ENCODE results near the gene LHX1. TPM values are rescaled to one million over a fixed set of nuclear protein-coding genes. Genes with fewer than 3 reads are reported as not detected.

LHX1 gene
- total and polyA plus RNA-seq, 4 donors = not detected

- H3K27ac ChIP-seq (ENCODE audit: low read depth in 1 of 2, low read length in 1 of 2) = no peak overlapping the region
- WGBS, 2 donors = 19 to 27% methylated on average over 18 of the region's 18 CpGs
- no peak for ATAC-seq (ENCODE audit: insufficient read depth, low FRiP score)
- TF ChIP-seq, protein P1, sequence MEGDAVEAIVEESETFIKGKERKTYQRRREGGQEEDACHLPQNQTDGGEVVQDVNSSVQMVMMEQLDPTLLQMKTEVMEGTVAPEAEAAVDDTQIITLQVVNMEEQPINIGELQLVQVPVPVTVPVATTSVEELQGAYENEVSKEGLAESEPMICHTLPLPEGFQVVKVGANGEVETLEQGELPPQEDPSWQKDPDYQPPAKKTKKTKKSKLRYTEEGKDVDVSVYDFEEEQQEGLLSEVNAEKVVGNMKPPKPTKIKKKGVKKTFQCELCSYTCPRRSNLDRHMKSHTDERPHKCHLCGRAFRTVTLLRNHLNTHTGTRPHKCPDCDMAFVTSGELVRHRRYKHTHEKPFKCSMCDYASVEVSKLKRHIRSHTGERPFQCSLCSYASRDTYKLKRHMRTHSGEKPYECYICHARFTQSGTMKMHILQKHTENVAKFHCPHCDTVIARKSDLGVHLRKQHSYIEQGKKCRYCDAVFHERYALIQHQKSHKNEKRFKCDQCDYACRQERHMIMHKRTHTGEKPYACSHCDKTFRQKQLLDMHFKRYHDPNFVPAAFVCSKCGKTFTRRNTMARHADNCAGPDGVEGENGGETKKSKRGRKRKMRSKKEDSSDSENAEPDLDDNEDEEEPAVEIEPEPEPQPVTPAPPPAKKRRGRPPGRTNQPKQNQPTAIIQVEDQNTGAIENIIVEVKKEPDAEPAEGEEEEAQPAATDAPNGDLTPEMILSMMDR (IDR thresholded peaks at IDR 0.05; ENCODE audit: control extremely low read depth, extremely low read depth) = no peak
- H3K4me1 ChIP-seq (ENCODE audit: control insufficient read depth in 5 of 5, insufficient read depth in 5 of 5, low read length in 5 of 5) = peaks cover 0 to 11% (median 0%) of the 10 kb centered on the region in 5 donors
- no peak for DNase-seq
- H3K9ac ChIP-seq (ENCODE audit: insufficient read depth in 1 of 2, low read length in 2 of 2) = no peak overlapping the region
- no peak overlapping the region for H3K4me3 ChIP-seq
- peaks cover 0 to 2% (median 0%) of the 10 kb centered on the region in 4 donors for H3K9me3 ChIP-seq (ENCODE audit: control insufficient read depth in 4 of 4, insufficient read depth in 3 of 4, low read length in 3 of 4)
- H3K36me3 ChIP-seq (ENCODE audit: control insufficient read depth in 4 of 4, insufficient read depth in 4 of 4, low read length in 4 of 4) = no peaks in the 10 kb centered on the region
- peaks cover 2 to 18% (median 10%) of the 10 kb centered on the region in 3 donors for H3K27me3 ChIP-seq (ENCODE audit: control insufficient read depth in 3 of 3, insufficient read depth in 3 of 3, low read length in 2 of 3)
Measured at GRCh38 chr17:36920032-36921005, 17.0 kb upstream of the LHX1 start.

DNA sequence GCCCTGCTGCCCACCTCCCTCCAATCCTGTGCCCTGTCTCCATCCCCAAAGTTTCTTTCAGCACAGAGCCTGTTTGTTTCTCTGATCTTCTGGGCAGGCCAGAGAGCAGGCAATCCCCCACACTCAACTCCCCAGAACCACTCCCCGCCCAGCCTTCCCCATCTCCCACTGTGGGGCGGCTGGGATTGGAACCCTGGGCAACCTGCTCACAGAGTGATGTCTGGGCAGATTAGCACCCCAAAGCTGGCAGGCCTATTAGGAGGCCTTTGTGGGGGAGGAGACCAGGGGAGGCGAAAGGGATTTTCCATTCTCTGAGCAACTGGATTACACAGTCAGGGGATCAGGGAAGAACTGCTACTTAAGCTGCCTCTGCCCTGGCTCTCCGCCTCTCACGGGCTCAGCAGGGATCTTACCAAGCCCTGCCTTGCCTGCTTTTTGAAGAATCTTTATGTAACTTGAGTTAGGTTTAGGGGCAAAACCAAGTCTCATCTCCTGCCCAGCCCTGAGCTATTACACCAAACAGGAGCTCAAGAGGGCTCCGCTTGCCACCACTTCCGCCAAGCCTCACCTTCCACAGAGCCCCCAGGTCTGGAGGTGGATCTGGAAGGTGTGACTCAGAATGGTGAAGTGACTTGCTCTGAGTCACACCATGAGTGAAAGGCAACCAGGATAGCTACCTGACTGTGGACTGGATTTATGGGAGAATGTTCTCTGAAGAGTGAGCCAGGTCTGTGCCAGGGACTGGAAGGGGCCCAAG, 16.0 kb upstream of the LHX1 start:
- WGBS, 2 donors = 65 to 74% methylated on average over 7 of the region's 7 CpGs
- H3K4me1 ChIP-seq (ENCODE audit: control insufficient read depth in 5 of 5, insufficient read depth in 5 of 5, low read length in 5 of 5) = peaks cover 0 to 11% (median 0%) of the 10 kb centered on the region in 5 donors
- H3K4me3 ChIP-seq = no peak overlapping the region
- H3K9ac ChIP-seq (ENCODE audit: insufficient read depth in 1 of 2, low read length in 2 of 2) = no peak overlapping the region
- TF ChIP-seq, protein P1 (IDR thresholded peaks at IDR 0.05; ENCODE audit: control extremely low read depth, extremely low read depth) = no peak
- H3K27me3 ChIP-seq (ENCODE audit: control insufficient read depth in 3 of 3, insufficient read depth in 3 of 3, low read length in 2 of 3) = peaks cover 2 to 26% (median 15%) of the 10 kb centered on the region in 3 donors
- peaks cover 0 to 2% (median 0%) of the 10 kb centered on the region in 4 donors for H3K9me3 ChIP-seq (ENCODE audit: control insufficient read depth in 4 of 4, insufficient read depth in 3 of 4, low read length in 3 of 4)
- no peaks in the 10 kb centered on the region for H3K36me3 ChIP-seq (ENCODE audit: control insufficient read depth in 4 of 4, insufficient read depth in 4 of 4, low read length in 4 of 4)
- peak; percentile 56 for ATAC-seq (ENCODE audit: insufficient read depth, low FRiP score)
- H3K27ac ChIP-seq (ENCODE audit: low read depth in 1 of 2, low read length in 1 of 2) = no peak overlapping the region
- no peak for DNase-seq

DNA sequence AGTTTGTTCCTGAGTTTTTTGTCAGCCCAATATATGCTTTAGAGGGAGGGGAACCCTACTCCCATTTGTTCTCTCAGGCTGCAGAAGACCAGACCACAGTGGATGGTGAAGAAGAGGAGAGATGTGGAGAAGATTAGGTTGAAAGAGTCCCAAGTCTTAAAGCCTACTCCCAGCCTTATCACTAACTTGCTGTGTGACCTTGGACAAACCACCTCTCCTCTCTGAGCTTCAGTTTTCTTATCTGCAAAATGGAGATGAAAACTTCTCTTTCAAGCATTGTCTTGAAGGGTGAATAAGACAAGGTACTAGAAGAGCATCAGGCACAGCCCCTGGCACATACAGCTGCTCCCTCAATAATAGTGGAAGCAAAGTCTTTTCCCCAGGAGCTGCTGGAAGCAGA, 15.1 kb upstream of the LHX1 start:
- Histone ChIP-seq H3K4me1 (ENCODE audit: control insufficient read depth in 5 of 5, insufficient read depth in 5 of 5, low read length in 5 of 5) (peaks cover 0 to 11% (median 0%) of the 10 kb centered on the region in 5 donors), H3K27me3 (ENCODE audit: control insufficient read depth in 3 of 3, insufficient read depth in 3 of 3, low read length in 2 of 3) (peaks cover 2 to 32% (median 22%) of the 10 kb centered on the region in 3 donors), H3K9ac (ENCODE audit: insufficient read depth in 1 of 2, low read length in 2 of 2) (no peak overlapping the region), H3K27ac (ENCODE audit: low read depth in 1 of 2, low read length in 1 of 2) (no peak overlapping the region), H3K4me3 (no peak overlapping the region), H3K9me3 (ENCODE audit: control insufficient read depth in 4 of 4, insufficient read depth in 3 of 4, low read length in 3 of 4) (no peaks in the 10 kb centered on the region), H3K36me3 (ENCODE audit: control insufficient read depth in 4 of 4, insufficient read depth in 4 of 4, low read length in 4 of 4) (no peaks in the 10 kb centered on the region)
- TF ChIP-seq, protein P1 (IDR thresholded peaks at IDR 0.05; ENCODE audit: control extremely low read depth, extremely low read depth) = no peak
- ATAC-seq (ENCODE audit: insufficient read depth, low FRiP score) (no peak), DNase-seq (no peak)
